SK-N-MC (cell line): ENCODE measurements around the gene CPLX3.

Experiments used
- DNase-seq: peaks from one replicate; pipeline ENCODE4 v3.0.0-alpha.2; 2011; ENCODE audit warnings: low read depth, low spot score
- H3K27ac ChIP-seq: fragments of 200-600 bp; sonication (generic); 2 replicates; pipeline ENCODE4 v1.5.1; 2016; ENCODE audit warnings: mixed run types
- H3K36me3 ChIP-seq: fragments of 200-600 bp; sonication (generic); 2 replicates; pipeline ENCODE4 v1.6.1; 2017; ENCODE audit warnings: antibody characterized with exemption, low read length, mixed read lengths; ENCODE audit not compliant: insufficient read depth
- H3K4me3 ChIP-seq: fragments of 200-600 bp; sonication (generic); 2 replicates; pipeline ENCODE4 v1.5.1; 2016
- H3K9ac ChIP-seq: fragments of 200-600 bp; sonication (generic); 2 replicates; pipeline ENCODE4 v1.8.0; 2017; ENCODE audit warnings: mixed run types, mixed read lengths; ENCODE audit not compliant: insufficient read length
- H3K9me3 ChIP-seq: fragments of 200-600 bp; sonication (generic); 2 replicates; pipeline ENCODE4 v1.6.1; 2017; ENCODE audit warnings: low read depth, mild to moderate bottlenecking, antibody characterized with exemption, low read length, moderate library complexity, mixed read lengths
- EZH2 ChIP-seq: fragments of 200-600 bp; sonication (generic); IDR thresholded peaks from one replicate; pipeline ENCODE4 v1.6.1; 2017; ENCODE audit warnings: antibody characterized with exemption
- FOXP2 ChIP-seq: optimal IDR thresholded peaks from 2 replicates; pipeline ENCODE3; 2011; ENCODE audit warnings: mild to moderate bottlenecking, moderate library complexity; ENCODE audit not compliant: insufficient read depth; ENCODE audit errors: extremely low read length, control extremely low read depth
- POLR2AphosphoS5 ChIP-seq: IDR thresholded peaks from 2 replicates; pipeline ENCODE4 v1.6.1; 2012; ENCODE audit warnings: mild to moderate bottlenecking, low read depth, low read length, borderline replicate concordance

CPLX3 gene

DNA sequence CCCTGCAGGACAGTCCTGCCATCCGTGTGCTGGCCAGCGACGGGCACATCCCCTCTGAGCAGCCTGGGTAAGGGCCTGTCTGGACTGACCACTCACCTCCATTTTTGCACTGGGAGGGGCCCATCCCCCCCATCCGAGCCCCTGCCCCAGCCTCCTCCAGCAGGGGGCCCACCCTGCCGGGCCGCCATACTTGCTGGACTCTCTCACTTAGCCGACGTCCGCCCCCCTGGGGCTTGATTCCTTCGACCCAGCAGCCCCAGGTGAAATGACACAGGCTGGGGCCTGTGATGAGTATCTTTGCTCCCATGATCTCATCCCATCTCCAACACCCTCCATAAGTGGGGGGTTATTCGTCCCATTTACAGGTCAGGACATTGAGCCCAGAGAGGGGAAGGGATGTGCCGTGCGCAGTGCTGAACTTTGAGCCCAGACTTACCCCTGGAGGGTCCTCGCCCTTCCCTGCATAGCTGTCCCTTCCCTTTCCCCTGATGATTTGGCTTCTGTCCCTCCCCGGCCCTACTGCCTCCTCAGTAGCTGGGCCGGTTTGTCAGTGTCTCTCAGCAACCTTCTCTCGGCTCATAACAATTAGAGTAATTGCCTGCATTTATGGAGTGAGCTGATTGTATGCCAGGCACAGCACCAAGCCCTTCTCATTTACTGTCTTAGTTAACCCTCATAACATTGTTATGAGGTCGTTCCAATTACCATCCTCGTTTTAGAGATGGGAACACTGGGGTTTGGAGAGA, 9.6 kb upstream of the CPLX3 start:
- no peak for DNase-seq
- Histone ChIP-seq H3K4me3 (no peak overlapping the region), H3K27ac (no peak overlapping the region), H3K9ac (no peak overlapping the region), H3K36me3 (no peaks in the 10 kb centered on the region), H3K9me3 (no peaks in the 10 kb centered on the region)
- TF ChIP-seq EZH2 = no peak
- no peak for TF ChIP-seq POLR2AphosphoS5
- TF ChIP-seq FOXP2 = no peak

DNA sequence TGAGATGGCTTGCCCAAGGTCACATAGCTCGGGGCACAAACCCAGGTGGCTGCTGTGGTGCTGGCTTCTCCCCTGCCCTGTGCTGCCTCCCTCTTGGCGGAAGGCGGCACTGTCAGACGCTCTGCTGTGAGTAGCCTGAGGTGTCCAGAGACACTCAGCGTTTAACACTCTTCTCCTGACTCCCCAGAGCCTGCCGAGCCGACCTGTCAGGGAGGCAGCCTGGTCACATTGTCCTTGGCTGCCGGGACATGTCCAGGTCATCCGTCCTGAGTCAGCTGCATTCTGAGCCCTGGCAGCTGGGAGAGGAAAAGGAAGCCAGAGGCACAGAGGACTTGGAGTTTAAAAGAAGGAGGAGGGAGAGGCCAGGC, 9.1 kb upstream of the CPLX3 start:
- DNase-seq = no peak

DNA sequence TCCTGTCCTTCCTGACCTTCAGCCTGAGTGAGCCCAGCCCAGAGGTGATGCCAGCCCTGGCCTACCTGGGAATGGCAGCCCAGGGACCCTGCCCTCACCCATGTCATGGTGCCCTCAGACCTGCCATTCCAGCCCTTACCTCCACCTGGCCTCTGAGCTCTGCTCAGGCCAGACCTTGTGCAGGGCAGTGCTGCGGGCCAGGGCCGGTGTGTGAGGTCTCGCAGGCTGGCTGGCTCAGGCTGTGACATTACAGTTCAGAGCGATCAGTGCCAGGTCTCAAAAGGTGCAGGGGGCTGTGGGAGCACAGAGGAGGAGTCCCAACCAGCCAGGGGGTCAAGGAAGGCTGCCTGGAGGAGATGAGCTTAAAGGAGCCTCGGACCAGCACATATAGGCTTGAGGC, 6.4 kb upstream of the CPLX3 start:
- H3K9ac ChIP-seq = no peak overlapping the region
- H3K27ac ChIP-seq = no peak overlapping the region
- TF ChIP-seq EZH2 (no peak), POLR2AphosphoS5 (no peak), FOXP2 (no peak)
- H3K4me3 ChIP-seq = no peak overlapping the region
- DNase-seq = no peak
- no peaks in the 10 kb centered on the region for H3K9me3 ChIP-seq
- no peaks in the 10 kb centered on the region for H3K36me3 ChIP-seq

More for the DNA sequence above, 9.1 kb upstream of the CPLX3 start:
- no peak for TF ChIP-seq FOXP2
- TF ChIP-seq POLR2AphosphoS5 = no peak
- no peak for TF ChIP-seq EZH2
- Histone ChIP-seq H3K9me3 (no peaks in the 10 kb centered on the region), H3K36me3 (no peaks in the 10 kb centered on the region), H3K27ac (no peak overlapping the region), H3K9ac (no peak overlapping the region), H3K4me3 (no peak overlapping the region)

DNA sequence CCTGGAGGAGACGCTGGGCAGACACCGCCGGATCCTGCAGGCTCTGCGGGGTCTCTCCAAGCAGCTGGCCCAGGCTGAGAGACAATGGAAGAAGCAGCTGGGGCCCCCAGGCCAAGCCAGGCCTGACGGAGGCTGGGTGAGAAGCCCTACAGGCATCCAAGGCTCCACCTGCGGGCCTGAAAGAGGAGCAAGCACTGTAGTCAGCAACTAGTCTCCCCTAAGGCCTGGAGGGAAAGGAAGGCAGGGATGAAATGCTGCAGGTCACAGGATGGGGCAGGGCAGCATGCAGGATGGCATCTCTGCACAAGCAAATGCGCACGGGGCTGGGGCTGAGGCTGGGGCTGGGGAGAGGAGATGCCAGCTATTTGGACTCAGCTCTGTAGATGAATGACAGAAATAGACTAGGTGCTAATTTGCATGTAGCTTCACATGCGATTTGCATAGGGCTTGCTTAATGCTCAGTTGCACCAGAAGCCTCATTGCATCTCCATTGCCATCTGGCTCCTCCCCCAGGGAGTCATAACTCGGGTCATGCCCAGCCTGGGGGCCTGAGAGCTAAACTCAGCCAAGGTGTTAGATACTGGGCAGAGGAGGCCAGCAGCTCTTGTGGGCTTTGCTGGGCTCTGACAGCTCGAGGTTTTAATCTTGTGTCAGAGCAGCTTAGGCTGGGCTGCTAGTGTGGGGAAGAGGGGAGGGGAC, 5.2 kb upstream of the CPLX3 start:
- Histone ChIP-seq H3K36me3 (no peaks in the 10 kb centered on the region), H3K9ac (no peak overlapping the region), H3K27ac (no peak overlapping the region), H3K4me3 (no peak overlapping the region), H3K9me3 (no peaks in the 10 kb centered on the region)
- TF ChIP-seq POLR2AphosphoS5 = no peak
- TF ChIP-seq FOXP2 = no peak
- no peak for TF ChIP-seq EZH2
- no peak for DNase-seq

DNA sequence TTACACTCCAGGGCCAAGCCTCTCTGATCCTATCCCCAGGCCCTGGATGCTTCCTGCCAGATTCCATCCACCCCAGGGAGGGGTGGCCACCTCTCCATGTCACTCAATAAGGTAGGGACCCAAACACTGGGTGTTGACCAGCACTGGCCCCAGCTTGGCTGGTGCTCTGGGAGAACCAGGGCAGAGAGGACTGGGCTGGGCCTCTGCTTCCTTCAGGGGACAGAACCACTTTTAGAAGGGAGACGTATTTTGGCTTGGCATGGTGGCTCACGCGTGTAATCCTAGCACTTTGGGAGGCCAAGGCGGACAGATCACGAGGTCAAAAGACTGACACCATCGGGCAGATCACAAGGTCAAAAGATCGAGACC, 4.7 kb upstream of the CPLX3 start:
- no peaks in the 10 kb centered on the region for H3K36me3 ChIP-seq
- no peak overlapping the region for H3K9ac ChIP-seq
- TF ChIP-seq EZH2 (no peak), FOXP2 (no peak)
- no peak for DNase-seq
- no peaks in the 10 kb centered on the region for H3K9me3 ChIP-seq
- no peak overlapping the region for H3K4me3 ChIP-seq
- no peak overlapping the region for H3K27ac ChIP-seq

DNA sequence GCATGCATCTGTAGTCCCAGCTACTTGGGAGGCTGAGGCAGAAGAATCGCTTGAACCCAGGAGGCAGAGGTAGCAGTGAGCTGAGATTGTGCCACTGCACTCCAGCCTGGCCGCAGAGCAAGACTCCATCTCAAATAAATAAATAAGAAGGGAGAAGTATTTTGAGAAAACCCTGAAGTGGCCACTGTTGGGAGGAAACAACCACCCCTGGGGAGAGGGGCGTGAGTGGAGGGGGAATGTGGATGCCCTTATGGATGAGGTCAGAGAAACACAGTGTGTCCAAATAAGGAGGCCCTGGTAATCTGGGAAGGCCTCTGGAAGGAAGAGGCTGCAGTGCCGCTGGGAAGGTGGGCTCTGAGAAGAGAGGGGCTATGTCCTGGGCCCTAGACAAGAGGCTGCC, 4.2 kb upstream of the CPLX3 start:
- no peak overlapping the region for H3K4me3 ChIP-seq
- H3K36me3 ChIP-seq = no peaks in the 10 kb centered on the region
- no peak overlapping the region for H3K27ac ChIP-seq
- no peak overlapping the region for H3K9ac ChIP-seq
- DNase-seq = no peak
- no peak for TF ChIP-seq EZH2
- TF ChIP-seq FOXP2 = no peak
- no peak for TF ChIP-seq POLR2AphosphoS5
- no peaks in the 10 kb centered on the region for H3K9me3 ChIP-seq

DNA sequence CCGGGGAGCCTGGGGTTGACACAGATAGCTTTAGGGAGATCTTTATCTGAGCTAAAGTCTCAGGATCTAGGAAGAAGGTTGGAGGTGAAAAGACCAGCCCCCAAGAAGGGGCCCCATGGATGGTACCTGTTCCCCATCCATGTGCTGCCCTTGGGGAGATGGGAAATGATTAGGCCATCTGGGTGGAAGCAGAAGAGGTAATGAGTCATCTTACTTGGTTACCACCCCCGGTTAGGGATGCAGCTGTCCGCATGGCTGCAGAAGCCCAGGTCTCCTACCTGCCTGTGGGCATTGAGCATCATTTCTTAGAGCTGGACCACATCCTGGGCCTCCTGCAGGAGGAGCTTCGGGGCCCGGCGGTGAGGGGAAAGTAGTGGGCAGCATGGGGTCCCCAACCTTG, 3.1 kb upstream of the CPLX3 start:
- Histone ChIP-seq H3K9me3 (no peaks in the 10 kb centered on the region), H3K36me3 (no peaks in the 10 kb centered on the region), H3K4me3 (no peak overlapping the region), H3K9ac (no peak overlapping the region), H3K27ac (no peak overlapping the region)
- DNase-seq = no peak
- TF ChIP-seq EZH2 = no peak
- TF ChIP-seq FOXP2 = no peak
- TF ChIP-seq POLR2AphosphoS5 = no peak

DNA sequence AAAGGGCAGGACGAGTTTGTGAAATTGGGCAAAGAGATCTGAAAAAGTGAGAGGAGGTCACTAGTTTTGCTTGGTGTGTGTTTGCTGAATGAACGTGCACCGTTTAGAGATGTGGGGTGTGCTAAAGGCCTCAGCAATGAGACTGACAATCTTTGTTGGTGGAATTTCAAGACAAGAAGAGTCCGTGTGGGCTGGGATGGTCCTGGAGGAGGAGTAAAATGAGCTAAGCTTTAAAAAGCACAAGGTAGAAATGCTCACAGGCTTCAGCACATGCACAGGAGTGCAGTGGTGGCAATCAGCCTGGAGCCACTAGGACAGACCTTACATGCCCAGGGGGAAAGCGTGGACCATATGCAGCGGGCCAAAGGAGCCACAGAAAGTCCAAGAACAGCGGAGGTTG, 1.5 kb upstream of the CPLX3 start:
- TF ChIP-seq EZH2 = no peak
- no peak for TF ChIP-seq FOXP2
- no peak for TF ChIP-seq POLR2AphosphoS5

More for the DNA sequence above, 1.5 kb upstream of the CPLX3 start:
- H3K4me3 ChIP-seq = no peak overlapping the region
- no peak overlapping the region for H3K9ac ChIP-seq
- DNase-seq = no peak
- no peaks in the 10 kb centered on the region for H3K9me3 ChIP-seq
- H3K36me3 ChIP-seq = no peaks in the 10 kb centered on the region
- H3K27ac ChIP-seq = no peak overlapping the region
